HG03196 (cell line): ENCODE data around the gene PLA2G4A.

ENCODE experiments used
- ATAC-seq: cut with Tn5 transposase; IDR thresholded peaks from one replicate; pipeline ENCODE4 v1.9.1; 2021; ENCODE audit not compliant: unreplicated experiment

The PLA2G4A gene

DNA sequence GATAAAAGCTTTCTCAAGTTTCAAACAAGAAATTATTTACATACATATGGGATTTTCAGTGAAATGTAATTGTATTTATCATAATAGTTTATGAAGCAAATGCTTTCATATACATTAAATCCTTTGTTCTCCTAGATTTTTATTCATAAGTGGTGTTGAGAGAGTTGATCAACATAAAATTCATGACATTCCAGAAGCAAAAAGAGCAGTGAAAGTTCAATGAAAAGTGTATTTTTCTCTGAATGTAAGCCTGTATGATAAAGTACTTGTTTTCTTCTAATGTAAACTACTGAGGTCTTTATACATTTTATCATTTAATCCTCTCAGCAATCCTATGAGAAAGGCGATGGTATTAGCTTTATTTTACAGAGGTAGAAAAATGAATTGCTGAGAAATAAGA is 146.5 kb downstream of the PLA2G4A start:
- no peak for ATAC-seq

DNA sequence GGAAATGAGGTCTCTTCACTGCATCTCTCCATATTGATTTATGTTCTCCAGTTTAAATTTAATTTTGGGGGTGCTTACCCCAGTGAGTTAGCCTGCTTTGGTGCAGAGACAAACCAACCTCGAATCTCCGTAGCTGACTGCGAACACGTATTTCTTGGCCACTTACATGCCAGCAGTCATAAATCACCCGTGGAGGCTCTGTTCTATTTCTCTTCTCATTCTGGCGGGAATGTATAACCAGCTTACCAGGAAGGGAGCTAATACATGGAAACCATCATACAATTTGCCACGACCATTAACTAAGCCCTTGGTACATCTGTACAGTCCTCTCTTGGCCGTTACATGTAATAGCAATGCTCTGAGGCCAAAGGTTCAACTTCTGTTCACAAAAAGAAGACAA is 148.0 kb downstream of the PLA2G4A start:
- no peak for ATAC-seq

DNA sequence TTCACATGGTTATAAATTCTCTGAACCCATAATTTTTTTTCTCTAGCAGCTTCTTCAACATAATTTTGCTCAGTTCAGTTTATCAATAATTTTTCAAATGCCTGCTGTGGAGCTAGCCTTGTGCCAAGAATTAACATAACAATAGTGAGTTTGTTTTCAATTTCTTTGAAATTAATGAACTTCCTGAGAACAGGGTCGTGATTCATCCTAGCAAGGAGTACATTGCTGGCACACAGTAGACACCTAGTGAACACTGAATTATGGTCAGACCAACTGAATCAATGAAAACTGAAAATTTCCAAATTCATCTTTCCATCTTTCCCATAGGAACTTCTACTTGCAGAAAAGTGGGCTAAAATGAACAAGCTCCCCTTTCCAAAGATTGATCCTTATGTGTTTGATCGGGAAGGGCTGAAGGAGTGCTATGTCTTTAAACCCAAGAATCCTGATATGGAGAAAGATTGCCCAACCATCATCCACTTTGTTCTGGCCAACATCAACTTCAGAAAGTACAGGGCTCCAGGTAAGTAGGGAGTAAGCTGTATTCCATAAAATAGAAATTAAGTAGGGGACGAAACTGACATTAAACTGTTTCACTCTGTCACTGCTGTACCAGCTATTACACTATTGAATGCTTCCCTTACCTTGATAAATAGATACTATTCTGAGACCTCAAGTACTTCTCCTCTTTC is 148.7 kb downstream of the PLA2G4A start:
- no peak for ATAC-seq

DNA sequence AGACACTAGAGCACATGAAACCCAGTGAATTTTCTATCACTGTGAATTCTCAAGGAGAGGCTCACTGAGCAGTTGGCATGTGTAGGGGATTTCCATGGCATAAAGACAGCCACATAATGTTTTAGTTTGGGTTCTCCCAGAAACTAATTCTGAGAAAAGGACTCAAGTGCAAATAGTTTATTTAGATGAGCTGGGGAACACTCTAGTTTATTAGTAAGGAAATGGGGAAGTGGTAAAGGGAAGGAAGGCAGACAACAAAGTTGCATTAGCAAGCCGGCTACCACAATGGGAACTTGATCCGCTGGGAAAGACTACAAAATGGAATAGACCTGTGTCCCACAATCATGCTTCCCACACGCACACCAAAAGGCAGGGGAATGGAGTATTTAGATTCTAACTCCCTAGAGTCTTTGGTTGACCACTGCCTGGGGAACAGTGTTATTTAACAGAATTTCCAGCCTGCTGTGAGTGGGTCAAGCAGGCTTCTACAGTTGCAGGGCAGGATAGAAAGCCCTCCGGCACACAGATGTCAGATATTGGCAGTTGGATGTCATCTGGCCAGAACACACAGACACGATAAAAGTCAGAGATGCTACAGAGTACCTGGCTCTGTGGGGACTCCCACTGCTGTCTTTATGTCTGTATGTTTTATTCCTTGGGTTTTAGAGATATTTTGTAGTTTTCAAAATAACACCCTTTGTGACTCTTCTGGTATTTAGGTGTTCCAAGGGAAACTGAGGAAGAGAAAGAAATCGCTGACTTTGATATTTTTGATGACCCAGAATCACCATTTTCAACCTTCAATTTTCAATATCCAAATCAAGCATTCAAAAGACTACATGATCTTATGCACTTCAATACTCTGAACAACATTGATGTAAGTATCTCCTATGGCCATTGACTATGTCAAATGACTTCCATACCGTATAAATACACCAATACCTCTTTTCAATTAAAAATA is 150.1 kb downstream of the PLA2G4A start:
- ATAC-seq, result no peak

DNA sequence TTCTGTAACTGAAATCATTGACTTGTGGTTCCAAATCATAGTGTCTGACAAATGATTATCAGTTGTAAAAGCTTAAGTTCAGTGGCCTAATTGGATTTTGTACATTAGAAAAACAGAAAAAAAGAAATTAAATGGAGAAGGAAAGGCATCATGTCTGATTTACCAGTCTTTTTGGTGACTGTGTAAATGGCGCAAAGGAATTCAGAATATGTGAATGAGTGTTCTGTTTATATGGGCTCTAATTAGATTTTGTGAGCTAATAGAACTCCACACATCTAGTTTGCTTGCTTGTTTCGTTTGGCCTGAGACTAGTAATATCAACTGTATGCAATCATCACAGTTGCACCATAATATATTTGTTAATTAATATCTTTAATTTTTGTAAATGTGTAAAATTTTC is 151.7 kb downstream of the PLA2G4A start:
- no peak for ATAC-seq

DNA sequence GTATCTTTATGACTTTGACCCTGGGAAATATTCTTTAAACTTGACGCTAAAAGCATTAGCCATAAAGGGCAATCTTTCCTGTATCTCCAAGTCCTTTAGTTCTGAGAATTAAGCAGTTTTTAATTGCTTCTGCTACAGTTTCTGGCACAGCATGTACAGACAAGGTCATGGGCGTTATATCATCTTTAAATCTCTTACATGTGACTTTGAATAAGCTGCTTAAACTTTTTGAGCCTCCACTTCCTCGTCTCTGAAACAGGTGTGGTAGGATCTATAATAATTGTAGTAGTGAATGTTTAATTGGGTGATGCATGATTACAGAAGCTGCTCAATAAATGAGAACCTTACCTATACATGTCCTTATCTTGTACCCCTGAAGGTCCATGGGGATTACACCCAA is 153.4 kb downstream of the PLA2G4A start:
- ATAC-seq, result no peak

DNA sequence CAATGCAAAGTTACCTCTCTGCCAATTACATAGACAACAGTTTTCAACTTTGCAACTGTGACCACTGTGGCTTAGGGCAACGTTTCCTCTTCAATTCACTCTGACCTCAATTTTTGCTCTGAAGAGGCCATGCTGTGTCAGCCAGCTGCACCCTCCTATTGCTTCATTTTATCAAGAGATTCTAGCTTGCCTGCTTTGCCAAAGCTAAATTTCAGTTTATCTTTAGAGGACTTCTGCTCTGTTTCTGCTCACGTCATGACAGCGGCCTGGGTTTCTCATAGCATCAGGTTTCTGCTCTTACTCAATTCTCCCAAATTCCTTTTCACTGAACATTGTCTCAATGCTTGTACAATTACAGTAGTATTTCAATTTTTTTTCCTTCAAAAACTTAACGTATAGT is 154.6 kb downstream of the PLA2G4A start:
- no peak for ATAC-seq

DNA sequence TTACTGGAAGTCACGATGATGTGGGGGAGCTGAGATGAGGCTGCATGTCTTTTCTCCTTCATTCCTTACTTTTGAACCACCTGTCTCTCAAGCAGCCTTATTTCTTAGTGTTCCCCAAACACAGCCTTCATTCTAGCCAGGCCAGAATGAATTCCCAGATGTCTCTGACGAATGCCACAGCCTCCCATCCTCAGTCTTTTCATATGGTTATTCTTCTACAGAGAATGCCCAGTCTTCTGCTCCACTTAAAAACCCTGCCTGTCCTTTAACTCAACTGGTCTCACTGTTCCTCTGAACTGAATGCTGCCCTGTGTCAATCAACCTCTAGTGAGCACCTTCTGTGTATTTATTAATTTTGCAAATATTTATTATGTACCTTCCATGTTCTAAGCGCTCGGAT is 156.2 kb downstream of the PLA2G4A start:
- ATAC-seq, result no peak

DNA sequence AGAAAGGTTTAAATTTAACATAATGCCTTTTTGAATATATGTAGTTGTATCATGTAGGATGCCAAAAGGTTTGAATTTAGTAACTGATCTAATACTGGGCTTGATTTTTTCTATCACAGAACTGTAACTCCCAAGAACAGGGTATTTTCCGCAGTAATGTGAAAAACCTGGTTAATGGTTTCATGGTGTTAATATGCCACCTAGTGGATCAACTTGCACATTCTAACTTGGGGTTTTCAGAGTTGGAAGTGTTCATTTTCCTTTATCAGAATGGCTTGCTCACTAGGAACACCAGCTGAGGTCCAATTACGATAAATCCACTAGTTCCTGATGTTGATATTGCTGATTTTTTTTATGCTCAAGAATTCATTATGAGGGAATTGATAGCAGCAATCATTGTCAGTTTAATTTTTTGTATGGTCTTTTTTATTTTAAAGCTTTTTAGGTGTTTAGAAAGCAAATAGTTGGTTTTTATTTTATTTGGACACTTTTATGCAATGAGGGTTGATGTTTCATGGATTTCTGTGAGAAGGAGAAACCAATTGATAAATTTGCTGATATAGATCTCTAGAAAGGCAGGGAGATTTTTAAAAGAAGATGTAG is 157.2 kb downstream of the PLA2G4A start:
- ATAC-seq, result no peak

DNA sequence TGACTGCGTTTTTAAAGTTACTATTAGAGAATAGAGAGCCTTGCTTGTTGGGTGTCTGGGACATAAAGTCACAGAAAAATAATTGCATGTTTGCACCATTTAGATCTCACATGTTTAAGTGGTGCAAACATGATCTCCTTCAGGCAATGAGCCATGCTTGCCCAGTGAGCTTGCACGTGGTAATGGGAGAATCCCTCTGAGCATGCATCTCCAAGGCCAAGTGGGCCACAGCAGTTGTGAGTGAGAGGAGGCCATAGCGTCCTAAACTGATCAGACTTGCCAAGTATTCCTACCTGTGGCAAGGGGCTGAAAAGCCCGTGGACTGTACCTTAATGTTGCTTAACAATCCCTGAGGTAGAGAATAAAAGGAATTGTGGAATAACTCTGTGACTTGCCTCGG is 158.3 kb downstream of the PLA2G4A start:
- ATAC-seq, result no peak

DNA sequence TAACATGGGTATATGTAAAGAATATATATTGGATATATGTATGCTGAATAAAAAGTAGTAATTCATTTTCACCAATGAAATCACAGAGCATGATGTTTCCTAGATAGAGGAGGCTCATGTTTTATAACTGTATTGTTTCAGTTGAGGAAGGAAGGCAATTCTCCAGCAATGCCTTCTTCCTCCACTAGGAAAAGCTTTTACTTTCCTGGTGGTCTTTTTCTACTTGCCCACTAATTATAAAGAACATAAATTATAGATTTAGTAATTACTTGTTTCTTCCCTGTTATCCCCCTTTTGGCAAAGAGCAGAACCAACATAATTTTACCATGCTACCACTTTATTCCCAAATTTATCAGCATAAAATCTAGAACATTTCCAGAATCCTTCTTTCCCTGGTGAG is 159.0 kb downstream of the PLA2G4A start:
- ATAC-seq, result no peak

DNA sequence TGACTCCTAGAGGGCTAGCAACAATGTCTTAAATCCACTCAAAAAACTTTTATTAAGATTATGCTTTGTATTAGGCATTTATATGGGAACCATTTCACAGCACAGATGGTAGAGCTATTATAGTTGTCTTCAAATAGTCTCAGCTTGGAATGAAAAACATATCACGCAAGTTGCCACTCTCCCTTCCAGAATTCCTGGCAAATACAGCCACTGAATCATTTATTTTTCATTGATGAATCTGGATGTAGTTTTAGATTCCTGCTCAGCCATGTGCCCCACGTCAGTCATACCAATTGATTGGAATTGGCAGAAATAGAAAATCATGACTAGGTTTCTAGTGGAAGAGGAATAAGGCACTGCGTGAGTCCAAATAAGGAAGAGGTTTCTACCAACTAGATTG is 165.2 kb downstream of the PLA2G4A start:
- ATAC-seq, result no peak

DNA sequence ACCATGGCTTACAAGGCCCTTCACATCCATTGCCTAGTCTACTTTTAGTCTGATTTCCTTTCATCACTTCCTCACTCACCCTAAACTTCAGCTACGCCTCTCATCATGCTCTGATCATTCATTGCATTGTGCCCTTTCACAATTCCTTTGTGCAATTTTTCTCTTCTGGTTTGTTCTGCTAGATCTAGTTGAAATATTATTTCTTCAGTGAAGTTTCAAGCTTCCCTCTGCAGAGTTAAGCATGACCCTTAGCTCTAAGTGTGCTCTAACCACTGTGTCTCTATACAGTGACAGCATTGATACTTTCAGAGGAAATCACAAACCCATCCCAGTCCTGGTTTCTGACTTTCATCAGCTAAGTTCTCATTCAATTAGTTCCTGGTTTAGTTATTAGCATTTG is 166.1 kb downstream of the PLA2G4A start:
- ATAC-seq, result peak; percentile 68

DNA sequence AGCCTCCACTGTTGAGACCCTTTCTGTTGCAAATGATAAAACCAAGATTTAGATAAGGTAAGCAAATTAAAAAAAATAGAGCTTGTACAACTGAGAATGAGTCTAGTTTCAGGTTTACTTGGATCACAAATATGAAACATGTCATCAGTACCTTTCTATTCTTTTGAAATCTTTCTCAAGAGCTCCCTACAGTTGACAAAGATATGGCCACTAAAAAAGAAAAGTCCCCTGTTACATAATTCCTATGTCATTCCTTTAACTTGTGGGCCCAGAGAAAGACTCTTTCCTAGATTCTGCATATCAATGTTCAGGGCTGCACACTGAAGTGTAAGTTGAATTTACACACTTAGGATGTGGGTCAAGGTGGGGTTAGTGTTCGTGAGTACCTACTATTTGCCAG is 168.1 kb downstream of the PLA2G4A start:
- ATAC-seq, result no peak

DNA sequence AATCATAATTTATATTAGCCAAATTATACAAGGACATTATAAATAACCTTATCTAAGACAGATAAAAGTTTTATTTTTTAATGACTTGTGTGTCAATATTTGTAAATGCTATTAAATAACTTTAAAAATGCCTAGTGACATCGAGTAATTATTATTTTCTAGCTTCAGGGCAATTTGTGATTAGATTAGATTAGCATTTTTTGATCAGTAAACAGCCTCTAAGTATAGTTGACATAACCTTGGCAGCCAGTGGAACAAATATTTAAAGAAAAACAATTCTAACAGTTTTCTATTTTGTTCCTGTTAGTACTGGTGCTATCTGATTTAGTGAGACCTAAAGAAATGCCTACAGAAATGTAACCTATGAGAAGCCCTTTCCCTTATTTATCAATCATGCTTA is 169.1 kb downstream of the PLA2G4A start:
- ATAC-seq, result no peak

DNA sequence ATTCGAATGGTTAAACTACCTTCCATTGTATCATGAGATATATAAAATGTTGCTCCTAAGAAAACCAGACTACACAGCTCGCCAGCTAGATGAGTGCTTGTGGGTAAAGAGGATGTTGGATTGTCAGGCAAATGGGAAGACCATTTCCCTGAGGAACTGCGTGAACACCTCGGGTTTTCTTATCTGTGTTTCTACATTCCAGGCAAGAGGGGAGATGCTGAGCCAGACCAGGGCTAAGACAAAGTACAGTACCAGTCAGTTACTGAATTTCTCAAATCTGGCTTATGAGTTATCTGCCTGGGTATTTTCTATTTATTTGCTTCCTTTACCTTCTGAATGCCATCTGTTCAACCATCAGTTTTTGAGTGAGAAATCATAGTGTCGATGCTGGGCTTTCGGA is 170.8 kb downstream of the PLA2G4A start:
- no peak for ATAC-seq

DNA sequence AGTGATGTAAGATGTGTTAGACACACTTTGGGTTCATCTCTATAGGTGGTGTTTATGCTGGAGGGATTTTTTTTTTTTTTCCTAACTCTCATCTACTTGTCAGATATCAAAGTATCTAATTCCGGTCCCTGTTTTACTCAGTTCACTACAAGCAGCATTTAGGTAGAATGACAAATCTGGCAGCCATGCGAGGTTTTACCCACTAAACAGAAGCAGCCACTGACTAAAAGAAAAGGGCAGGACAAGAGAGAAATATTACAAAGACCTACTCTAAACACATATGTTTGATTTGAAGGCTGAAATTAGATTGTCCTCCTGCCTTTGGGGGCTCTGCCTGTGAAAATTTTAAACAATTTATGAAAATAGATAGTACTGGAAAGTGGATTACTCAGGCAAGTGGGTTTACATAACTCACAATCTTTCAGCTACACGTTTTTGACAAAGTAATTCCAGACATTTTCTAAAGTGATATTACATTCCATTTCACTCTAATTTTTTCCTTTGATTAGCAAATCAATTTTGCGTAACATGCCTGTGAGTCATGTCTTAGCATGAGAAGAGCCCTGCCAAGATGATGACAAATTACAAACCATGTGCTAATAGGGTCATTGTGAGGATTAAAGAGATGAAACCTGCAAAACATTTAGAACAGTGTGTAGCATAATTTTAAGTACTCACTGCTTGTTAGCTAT is 172.6 kb downstream of the PLA2G4A start:
- no peak for ATAC-seq

DNA sequence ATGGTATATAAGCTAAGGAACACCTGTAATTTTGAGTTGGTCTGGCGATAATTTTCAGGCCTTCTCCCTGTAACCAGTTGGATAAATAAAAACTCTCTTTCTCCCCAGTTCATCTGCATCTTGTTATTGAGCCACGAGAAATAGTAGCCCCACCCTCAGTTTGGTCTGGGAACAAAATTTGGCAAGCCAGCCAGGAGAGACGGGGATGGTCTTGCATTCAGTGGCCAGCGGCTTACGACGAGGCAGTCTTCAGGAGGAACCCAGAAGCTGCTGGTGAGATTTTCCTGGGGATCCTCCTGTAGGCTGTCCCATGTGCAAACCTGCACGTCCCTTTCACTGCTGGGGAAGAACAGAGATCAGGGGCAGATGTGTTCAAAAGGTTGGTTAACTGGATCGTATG is 174.6 kb downstream of the PLA2G4A start:
- no peak for ATAC-seq

DNA sequence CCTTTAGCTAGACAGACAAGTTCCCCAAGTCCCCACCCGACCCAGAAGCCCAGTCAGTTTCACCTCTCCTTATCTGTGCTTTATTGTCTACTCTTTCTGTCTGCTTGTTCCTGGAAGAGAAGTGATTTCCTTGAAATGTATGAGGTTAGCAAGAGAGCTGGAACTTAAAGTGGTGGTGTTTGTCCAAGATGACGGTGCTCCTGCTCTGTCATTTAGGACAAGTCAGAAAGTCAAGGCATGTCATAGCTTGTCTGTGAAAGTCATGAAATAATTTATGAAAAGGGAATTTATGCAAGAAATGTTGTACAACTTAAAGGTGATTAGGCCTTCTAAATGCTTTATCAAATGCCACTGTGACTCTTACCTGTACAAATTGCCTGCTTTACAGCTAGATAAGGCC is 178.1 kb downstream of the PLA2G4A start:
- ATAC-seq, result no peak

DNA sequence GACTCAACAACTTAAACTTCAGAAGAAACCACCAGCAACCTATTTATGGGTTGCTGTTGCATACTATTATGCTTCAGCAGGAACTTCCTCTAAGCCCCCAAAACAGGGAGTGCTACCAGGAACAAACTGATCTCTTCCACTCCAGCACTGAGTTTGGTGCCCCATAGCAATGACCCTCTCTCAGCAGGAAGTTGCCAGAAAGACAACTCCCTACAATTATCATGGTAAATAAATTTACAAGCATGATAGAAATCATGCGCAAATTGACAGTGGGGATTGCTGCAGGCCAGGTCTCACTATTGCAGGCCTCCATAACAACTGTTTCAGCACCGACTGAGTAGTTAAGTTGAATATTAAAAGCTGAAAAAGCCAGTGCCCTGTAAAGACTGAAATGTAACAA is 180.6 kb downstream of the PLA2G4A start:
- no peak for ATAC-seq

DNA sequence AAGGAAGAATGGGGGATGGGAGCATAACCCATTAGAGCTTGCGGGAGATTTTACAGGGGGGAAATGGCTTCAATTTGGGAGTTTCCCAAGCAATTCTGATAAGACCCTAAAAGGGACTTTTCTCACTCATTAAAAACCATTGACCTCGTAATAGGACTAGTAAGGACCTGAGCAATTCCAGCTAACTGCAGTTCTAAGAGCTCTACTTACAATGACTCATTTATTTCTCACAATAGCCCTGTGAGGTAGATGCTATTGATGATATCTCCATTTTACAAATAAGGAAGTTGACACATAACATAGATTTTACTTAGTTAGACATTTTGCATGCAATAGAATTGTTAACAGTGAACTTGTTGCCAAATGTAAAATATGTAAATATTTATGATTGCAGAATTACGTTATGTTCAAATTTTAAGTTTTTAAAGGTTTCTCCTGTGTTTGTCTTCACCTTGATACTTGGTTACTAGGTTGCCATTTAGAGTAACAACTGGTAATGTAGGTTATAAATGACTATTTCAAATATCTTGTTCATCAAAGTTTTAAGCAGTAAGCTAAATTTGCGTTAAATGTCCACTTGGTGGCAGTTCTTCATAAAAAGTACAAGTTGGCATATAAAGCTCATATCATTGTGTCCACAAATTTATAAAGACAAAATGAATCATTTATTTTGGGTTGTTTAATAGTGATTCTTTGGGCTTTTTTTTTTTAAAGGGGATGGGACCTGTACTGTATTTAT is 182.0 kb downstream of the PLA2G4A start:
- ATAC-seq, result no peak
